Fibroblast of gingiva (primary cell): ENCODE data around the gene CACNA1B.

Source experiments
- DNase-seq: peaks from one replicate; pipeline ENCODE4 v3.0.0-alpha.2; 2011; ENCODE audit warnings: low read depth

The CACNA1B gene

GRCh38 chr9:138040446-138041430 is 163.2 kb downstream of the CACNA1B start:
- no peak for DNase-seq

- no peak for DNase-seq
Observed at GRCh38 chr9:138042146-138042545, 164.6 kb downstream of the CACNA1B start.

- DNase-seq: no peak
Observed at GRCh38 chr9:138042640-138043039, 165.1 kb downstream of the CACNA1B start.

GRCh38 chr9:138043061-138043410 is 165.5 kb downstream of the CACNA1B start:
- DNase-seq: no peak

- no peak for DNase-seq
Observed at GRCh38 chr9:138043411-138044345, 166.1 kb downstream of the CACNA1B start.

GRCh38 chr9:138044485-138045383 is 167.2 kb downstream of the CACNA1B start:
- DNase-seq: no peak

GRCh38 chr9:138045541-138046490 is 168.2 kb downstream of the CACNA1B start:
- no peak for DNase-seq

GRCh38 chr9:138046641-138047301 is 169.2 kb downstream of the CACNA1B start:
- DNase-seq: no peak

GRCh38 chr9:138047469-138048040 is 170.0 kb downstream of the CACNA1B start:
- DNase-seq: no peak

- DNase-seq: no peak
Observed at GRCh38 chr9:138048184-138048583, 170.6 kb downstream of the CACNA1B start.

GRCh38 chr9:138049085-138049778 is 171.7 kb downstream of the CACNA1B start:
- no peak for DNase-seq

GRCh38 chr9:138049779-138050471 is 172.3 kb downstream of the CACNA1B start:
- no peak for DNase-seq

- no peak for DNase-seq
Observed at GRCh38 chr9:138050472-138051330, 173.1 kb downstream of the CACNA1B start.

- no peak for DNase-seq
Observed at GRCh38 chr9:138051586-138052321, 174.2 kb downstream of the CACNA1B start.

GRCh38 chr9:138052322-138052615 is 174.7 kb downstream of the CACNA1B start:
- no peak for DNase-seq

- no peak for DNase-seq
Observed at GRCh38 chr9:138052635-138053320, 175.2 kb downstream of the CACNA1B start.
